Measurements from ENCODE around the gene FBXO24.
A peak's percentile ranks its signal among the peaks of the same experiment; 100 is the strongest.

FBXO24 gene

DNA sequence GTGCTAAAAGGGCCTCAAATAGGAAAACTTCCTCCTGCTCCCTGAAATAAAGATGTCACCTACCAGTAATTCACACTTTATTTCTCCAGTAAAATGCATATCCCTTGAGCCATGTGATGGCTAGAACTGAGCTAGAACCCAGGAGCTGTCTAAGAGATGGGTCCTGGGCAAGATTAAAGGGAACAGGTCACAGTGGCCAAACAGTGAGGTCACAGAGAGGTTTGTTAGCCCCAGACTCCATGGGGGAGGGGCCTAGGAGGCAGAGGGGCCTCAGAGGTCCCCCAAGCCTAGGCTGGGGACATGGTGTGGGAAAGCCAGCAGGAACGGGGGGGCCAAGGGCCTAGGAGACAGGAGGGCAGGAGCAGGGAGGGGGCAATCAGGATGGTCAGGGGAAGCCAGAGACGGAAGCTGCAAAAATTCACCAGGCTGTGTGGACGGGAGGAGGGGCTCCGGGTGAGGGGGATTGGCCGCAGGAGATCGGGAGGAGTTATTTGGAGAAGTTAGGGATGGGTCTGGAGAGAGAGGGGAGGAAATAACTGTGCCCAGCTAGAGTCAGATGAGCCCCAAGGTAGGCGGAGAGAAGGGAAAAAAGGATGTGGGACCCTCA is 3.3 kb downstream of the FBXO24 start:
- DNase-seq (ENCODE audit: low read depth in 3 of 3) = no peak

DNA sequence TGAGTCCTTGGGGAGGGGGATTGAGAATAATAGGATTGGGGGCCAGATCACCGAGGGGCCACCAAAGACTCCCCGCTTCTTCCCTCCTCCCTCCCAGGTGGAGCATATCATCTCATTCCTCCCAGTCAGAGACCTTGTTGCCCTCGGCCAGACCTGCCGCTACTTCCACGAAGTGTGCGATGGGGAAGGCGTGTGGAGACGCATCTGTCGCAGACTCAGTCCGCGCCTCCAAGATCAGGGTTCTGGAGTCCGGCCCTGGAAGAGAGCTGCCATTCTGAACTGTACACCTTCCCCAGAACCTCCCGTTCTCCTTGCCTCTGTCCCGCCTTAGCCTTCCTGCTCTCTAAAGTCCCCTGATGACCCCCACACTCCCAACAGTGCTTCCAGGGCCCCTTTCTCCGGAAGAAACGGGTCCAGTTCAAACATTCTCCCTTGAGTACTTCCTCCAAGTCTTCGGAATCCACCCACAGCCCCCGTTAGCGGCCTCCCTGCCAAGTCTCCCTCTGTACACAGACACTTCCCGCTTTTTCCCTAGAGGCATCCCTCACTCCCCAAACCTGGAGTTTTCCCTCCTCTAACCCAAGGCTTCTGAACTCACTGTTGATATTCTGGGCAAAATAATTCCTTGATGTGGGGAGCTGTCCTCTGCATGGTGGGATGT is 4.1 kb downstream of the FBXO24 start:
- no peak for DNase-seq (ENCODE audit: low read depth in 3 of 3)

DNA sequence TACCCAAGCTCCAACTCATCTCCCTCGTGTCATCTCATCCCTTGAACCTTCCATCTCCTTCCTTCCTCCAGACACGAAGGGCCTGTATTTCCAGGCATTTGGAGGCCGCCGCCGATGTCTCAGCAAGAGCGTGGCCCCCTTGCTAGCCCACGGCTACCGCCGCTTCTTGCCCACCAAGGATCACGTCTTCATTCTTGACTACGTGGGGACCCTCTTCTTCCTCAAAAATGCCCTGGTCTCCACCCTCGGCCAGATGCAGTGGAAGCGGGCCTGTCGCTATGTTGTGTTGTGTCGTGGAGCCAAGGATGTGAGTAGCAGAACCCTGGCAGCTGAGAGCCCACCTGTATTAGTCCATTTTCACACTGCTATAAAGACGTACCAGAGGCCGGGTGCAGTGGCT is 5.5 kb downstream of the FBXO24 start:
- DNase-seq (ENCODE audit: low read depth in 3 of 3) = no peak

DNA sequence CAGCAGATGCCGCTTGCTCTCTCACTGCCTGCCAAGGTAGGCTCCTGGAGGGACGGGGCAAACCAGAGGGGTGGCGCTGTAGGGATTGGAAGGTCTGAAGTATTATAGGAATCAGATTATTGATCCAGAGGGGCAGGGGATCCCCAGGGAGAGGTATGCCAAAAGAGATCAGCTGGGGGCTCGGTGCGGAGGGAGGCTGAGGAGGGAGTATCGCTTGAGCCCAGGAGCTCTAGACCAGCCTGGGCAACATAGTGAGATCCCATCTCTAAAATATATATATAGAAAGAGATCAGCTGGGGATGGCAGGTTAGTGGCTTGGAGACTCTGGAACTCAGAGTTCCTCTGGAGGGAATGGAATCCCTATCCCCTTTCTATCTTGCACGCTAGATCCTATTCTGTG is 9.1 kb downstream of the FBXO24 start:
- DNase-seq (ENCODE audit: low read depth in 3 of 3) = no peak

DNA sequence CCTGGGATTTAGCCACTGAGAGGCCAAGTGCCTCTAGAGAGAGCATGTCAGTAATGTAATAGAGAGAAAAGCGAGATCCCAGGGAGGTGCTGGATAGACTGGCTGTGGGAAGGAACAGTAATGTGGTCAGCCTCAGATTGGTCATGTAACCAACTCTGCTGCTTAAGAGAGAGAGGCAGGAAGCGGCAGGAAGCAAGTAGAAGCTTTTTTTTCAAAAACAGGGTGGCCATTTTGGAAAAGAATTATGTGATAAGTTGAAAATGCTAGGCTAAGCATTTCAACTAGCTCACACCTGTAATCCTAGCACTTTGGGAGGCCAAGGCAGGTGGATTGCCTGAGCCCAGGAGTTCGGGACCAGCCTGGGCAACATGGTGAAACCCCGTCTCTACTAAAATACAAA is 12.3 kb downstream of the FBXO24 start:
- no peak for DNase-seq (ENCODE audit: low read depth in 3 of 3)

DNA sequence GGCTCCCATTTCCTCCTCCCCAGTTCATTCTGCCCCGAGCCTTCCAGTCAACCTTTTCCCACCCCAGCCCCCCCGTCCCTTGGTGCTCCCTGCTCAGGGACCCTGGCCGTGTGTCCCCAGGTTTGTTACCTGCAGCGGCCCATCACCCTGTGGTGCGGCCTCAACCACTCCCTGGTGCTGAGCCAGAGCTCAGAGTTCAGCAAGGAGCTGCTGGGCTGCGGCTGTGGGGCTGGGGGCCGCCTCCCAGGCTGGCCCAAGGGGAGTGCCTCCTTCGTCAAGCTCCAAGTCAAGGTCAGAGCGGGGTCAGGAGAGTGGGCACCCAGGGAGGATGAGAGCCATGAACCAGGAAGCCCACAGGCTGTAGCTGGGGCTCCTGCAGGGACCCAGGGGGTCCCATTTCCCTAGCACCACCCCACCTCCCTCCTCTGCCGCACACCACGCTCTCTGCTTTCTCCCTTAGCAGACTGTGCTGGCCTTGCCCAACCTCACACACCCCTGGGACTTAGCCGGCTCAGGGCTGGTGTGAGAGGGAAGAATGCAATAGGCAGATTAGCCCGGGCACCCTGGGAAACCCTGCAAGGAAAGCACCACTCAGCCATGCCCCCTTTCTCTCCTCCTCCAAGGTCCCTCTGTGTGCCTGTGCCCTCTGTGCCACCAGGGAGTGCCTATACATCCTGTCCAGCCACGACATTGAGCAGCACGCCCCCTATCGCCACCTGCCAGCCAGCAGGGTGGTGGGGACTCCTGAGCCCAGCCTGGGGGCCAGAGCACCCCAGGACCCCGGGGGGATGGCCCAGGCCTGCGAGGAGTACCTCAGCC is 14.0 kb downstream of the FBXO24 start:
- DNase-seq (ENCODE audit: low read depth in 3 of 3) = no peak

DNA sequence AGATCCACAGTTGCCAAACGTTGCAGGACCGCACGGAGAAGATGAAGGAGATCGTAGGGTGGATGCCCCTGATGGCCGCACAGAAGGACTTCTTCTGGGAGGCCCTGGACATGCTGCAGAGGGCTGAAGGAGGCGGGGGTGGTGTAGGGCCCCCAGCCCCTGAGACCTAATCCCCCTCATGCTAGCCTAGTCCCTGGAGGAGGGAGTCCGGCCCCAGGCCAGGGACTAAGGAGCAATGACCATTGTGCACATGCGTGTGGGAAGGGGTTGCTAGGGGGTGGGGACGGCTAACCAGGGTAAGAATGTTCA is 14.6 kb downstream of the FBXO24 start:
- no peak for DNase-seq (ENCODE audit: low read depth in 3 of 3)

DNA sequence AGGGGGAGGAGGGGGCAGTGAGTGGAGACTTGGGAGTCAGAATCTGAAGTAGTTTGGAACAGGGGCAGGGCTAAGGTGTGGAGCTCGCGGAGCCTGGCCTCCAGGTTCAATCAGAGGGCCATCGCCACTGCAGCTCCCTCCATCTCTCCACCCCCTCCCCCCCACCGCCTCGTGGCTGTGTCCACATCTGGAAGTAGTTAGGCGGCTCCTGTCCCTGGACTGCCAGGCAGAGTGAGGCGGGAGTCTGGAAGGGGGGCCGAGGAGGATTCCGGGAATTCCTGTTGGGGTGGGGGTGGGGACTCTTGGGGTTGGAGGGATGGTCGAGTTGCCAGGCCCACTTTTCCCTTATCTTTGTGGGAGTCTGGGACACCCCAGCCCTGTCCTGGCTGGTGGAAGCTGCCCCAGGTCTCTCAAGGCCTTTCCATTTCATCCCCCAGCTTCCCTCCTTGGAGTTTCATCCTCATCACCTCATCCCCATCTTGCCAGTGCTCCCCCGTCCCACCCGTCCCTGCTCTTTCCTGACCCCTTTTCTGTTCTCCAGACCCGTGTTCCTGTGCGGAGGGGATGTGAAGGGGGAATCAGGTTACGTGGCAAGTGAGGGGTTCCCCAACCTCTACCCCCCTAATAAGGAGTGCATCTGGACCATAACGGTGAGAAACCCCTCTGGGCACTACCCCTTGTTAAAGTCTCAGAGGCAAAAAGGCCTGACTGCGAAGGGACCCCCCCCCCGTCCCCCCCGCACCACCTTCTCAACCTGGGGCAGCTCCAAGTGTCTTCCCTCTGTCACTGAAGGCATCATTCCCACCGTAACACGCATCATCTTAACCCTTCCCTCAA is 17.0 kb downstream of the FBXO24 start:
- no peak for DNase-seq (ENCODE audit: low read depth in 3 of 3)

DNA sequence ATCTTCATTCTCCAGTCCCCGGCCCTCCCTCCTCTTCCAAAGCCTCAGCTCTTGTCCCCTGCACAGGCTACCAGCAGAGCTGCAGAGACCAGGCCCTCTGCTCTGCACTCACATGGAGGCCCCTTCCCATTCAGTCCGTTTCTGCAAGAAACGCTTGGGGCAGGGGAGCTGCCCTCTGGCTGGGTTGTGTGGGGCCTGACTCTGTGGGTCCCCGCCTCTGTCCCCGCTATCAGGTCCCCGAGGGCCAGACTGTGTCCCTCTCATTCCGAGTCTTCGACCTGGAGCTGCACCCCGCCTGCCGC is 17.5 kb downstream of the FBXO24 start:
- no peak for DNase-seq (ENCODE audit: low read depth in 3 of 3)

DNA sequence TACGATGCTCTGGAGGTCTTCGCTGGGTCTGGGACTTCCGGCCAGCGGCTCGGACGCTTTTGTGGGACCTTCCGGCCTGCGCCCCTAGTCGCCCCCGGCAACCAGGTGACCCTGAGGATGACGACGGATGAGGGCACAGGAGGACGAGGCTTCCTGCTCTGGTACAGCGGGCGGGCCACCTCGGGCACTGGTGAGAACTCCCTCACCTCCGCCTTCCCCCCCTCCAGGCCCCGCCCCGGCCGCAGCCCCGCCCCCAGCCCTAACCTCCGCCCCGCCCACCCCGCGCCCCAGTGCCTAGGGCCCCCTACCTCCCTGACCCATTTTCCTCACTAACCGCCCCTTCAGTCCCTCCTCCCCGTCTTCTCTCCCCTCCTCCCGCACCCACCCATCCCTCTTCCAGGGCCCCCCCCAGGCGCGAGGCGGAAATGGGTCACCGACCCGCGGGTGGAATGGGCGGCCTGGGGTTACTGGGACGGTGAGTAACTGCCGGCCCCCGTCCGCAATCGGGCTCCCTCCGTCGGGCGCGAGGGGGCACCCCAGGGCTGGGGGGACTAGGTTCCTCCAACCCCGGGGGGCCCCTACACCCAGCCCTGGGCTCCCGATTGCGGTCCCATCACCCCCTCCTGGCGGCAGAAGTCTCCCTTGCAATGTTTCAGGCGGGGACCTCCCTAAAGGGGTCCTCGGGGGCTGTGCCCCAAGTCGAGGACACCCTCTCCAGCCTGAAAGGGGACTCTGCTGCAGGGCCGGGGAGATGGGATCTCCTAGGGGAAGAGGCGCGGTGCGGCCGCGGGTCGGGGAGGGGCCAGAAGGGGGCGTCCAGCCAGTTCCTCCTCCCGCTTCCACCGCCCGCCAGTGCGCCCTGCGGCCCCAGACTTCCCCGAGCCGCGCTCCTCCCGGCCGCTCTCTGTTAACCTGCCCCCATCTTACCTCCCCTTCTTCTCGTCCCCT is 18.2 kb downstream of the FBXO24 start:
- peak in 2 of 3 experiments; percentile 36 to 76 for DNase-seq (ENCODE audit: low read depth in 3 of 3)

DNA sequence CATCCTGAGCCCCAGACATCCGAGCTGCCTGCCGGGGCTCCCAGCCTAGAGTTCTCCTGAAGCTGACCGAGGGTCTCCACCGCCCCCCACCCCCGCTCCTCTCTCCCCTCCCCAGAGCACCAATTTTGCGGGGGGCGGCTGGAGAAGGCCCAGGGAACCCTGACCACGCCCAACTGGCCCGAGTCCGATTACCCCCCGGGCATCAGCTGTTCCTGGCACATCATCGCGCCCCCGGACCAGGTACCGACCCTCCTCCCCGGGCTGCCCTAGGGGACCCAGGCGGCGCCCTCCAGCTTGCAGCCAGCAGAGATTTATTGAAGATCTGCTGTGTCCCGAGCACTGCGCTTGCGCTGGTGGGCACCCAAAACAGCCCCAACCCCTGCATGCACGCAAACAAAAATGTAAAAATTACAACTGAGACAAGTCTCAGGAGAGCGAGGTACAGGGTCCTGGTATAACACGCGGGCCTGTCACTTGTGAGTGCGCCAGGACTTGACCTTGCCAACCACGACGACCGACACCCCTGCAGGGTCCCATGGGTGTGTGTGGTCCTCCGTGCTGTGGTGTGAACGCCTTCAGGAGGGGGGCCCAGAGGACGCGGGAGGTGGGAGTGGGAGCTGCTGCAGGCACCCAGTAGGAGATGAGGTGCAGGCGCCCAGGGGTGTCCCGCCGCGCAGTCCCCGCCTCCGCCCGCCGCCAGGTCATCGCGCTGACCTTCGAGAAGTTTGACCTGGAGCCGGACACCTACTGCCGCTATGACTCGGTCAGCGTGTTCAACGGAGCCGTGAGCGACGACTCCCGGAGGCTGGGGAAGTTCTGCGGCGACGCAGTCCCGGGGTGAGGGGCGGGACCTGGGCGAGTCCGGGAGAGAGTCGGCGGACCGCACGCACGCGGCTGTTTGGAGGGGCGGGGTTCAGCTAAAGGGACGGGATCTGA is 19.1 kb downstream of the FBXO24 start:
- DNase-seq (ENCODE audit: low read depth in 3 of 3) = peak in 1 of 3 experiments; percentile 52

DNA sequence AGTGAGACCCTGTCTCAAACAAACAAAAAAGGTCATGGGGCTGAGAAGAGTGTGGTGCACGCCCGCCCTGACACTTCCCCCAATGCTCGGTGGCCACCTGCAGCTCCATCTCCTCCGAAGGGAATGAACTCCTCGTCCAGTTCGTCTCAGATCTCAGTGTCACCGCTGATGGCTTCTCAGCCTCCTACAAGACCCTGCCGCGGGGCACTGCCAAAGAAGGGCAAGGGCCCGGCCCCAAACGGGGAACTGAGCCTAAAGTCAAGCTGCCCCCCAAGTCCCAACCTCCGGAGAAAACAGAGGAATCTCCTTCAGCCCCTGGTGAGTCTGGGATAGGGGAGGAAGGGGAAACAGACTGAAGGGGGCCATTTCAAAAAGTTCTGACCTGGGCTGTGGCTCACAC is 20.2 kb downstream of the FBXO24 start:
- DNase-seq (ENCODE audit: low read depth in 3 of 3) = no peak

DNA sequence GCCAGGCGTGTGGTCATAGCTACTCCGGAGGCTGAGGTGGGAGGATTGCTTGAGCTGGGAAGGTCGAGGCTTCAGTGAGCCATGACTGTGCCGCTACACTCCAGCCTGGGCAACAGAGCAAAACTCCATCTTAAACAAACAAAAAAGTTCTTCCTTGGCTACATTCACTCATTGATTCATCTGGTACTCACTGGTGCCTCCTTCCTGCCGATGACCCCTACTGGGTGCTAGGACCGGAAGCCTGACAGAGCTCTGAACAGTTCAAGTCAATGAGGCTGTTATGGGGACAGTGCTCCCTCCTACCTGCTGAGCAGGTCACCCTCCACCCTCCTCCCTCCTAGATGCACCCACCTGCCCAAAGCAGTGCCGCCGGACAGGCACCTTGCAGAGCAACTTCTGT is 21.0 kb downstream of the FBXO24 start:
- DNase-seq (ENCODE audit: low read depth in 3 of 3) = no peak

DNA sequence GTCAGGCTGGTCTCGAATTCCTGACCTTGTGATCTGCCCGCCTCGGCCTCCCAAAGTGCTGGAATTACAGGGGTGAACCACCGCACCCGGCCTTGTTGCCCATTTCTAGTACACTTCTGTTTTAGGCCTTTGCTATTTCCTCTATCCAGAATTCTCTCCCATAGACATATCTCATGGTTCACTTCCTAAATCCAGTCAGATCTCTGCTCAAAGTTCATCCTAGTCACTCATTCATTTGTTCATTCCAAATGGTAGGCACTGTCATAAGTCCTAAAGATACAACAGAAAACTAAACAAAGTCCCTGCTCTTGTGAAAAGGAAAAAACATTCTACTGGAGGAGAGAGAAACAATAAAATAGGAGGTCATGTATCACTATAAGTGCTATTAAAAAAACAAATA is 23.8 kb downstream of the FBXO24 start:
- no peak for DNase-seq (ENCODE audit: low read depth in 3 of 3)

DNA sequence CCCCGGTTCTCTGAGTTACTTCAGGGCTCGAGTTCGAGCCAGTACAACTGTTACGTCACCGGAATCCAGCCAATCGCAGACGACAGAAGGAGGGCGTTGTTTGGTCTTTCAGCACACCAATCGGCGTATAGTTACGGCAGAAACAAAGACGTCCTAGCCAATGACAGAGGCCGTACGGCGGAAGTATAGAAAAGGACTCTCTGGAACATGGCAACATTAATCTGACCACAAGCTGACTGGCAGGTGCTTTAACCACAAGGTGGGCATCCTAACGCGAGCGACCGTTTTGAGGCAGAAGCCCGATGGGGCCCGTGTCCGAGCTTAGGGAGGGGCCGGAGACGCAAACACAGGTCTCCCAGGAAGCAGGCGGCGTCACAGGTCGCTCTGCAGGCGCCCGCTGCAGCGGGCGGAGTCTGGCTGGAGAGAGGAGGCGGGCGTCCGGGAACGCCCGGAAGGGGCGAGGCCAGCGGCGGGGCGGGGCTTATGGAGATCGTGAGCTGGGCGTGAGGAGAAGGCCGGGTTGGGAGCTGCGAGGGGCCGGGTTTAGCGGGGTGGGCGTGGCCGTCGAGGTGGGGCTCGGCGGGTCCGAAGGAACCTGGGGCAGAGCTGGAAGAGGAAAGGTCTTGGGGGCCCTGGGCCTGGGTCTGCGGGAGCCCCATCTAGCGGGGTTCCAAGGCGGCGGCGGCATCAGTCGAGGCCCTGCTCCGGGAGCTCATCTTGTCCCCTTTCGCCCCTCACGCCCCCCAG is 26.0 kb downstream of the FBXO24 start, which contains the start of gene MOSPD3:
Gene MOSPD3 (plus strand): TSS at position 558 of the 747 bp plus-strand sequence. CDS start 252 bp downstream, outside the sequence.
- peak; percentile 96 to 98 (median 98) for DNase-seq (ENCODE audit: low read depth in 3 of 3)

DNA sequence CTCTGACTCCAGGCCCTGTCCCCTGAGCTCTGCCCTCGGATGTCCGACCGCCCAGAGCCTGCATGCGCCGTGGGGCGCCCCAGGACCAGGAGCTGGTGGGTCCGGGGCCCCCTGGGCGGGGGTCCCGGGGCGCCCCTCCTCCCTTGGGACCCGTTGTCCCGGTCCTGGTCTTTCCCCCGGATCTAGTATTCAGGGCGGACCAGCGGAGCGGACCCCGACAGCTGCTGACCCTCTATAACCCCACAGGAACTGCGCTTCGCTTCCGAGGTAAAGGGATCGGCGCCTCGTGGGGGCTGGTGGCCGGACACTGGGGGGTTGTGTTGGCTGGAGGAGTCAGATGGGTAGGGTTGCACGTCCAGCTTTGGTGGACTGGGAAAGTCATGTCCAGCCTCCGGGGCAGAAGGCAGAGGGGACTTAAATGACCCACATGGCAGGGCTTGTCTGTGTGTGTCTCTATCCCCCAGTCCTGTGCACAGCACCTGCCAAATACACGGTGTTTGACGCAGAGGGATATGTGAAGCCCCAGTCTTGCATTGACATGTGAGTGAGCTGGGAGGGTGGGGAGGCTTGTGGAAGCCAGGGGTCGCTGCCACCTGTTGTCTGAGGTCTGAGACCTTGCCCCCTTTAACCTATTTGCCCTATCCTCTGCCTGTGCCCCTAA is 26.7 kb downstream of the FBXO24 start:
- DNase-seq (ENCODE audit: low read depth in 3 of 3) = no peak

DNA sequence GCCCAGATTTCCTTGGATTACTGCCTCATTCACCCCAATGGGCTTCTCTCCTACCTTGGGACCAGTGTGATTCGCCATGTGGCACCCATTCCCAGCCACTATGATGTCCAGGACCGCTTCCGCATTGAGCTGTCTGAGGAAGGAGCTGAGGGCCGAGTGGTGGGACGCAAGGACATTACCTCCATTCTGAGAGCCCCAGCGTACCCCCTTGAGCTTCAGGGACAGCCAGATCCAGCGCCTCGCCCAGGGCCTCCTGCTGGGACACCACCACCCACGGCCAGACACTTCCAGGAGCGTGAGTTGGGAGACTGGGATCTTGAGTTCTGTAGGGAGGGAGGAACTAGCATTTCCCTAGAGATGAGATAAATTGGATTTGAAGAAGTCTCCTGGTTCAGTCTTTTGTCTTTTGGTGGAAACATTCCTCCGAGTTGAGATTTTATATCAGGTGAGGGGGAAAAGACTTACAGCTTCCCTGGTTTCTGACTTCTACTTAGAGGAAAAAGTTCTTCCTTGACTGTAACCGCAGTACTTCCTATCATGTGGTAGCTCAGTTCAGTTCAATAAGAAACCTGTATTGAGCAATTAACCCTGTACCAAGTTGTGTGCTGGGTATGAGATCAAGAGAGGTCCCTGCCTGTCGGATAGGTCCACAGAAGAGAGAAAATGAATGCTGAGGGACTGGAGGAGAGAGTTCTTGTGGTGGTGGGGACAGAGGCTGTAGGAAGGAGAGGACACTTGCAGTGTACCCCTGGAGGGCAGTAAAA is 27.5 kb downstream of the FBXO24 start:
- no peak for DNase-seq (ENCODE audit: low read depth in 3 of 3)

DNA sequence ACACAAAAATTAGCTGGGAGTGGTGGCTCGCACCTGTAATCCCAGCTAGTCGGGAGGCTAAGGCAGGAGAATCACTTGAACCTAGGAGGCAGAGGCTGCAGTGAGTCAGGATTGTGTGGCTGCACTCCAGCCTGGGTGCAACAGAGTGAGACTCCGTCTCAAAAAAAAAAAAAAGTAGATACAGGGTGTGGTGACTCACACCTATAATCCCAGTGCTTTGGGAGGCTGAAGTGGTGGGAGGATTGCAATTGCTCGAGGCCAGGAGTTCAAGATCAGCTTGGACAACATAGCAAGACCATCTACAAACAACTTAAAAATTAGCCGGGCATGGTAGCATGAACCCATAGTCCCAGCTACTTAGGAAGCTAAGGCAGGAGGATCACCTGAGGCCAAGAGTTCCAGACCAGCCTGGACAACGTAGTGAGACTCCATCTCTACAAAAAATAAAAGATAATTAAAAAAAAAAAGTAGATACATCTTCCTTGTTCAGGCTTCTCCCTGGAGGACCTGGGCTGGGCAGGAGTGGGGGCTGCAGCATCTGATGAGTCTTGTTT is 28.3 kb downstream of the FBXO24 start:
- DNase-seq (ENCODE audit: low read depth in 3 of 3) = no peak

Data from stimulated activated CD4-positive, alpha-beta T cell treated with anti-CD3 and anti-CD28 coated beads, TNF-alpha, amount 100 ng/mL, for 24 hours (primary cell).